HL-60 (cell line): ENCODE measurements around the gene SMYD1.

Experiments
- DNase-seq, 2 experiments: peaks; one replicate each; pipeline ENCODE4 v3.0.0-alpha.2; 2010 to 2020; ENCODE audit warnings: low read depth in 1 of 2, low spot score in 1 of 2
- H3K27ac ChIP-seq: fragments of 250-450 bp; sonication (Bioruptor Pico); replicated peaks from 2 replicates; pipeline ENCODE4 v1.5.1; 2020; ENCODE audit warnings: mild to moderate bottlenecking, moderate library complexity
- H3K27me3 ChIP-seq: fragments of 250-450 bp; sonication (Bioruptor Pico); 2 replicates; pipeline ENCODE4 v1.5.1; 2021; ENCODE audit warnings: mild to moderate bottlenecking, moderate library complexity; ENCODE audit not compliant: insufficient read depth, poor library complexity, severe bottlenecking
- H3K4me3 ChIP-seq: replicated peaks from 2 replicates; pipeline ENCODE4 v1.5.1; 2011; ENCODE audit warnings: mild to moderate bottlenecking, control low read depth, low read length; ENCODE audit not compliant: insufficient read depth
- GABPA ChIP-seq: IDR thresholded peaks from 2 replicates; pipeline ENCODE4 v1.6.1; 2012; ENCODE audit warnings: low read depth
- POLR2AphosphoS5 ChIP-seq: IDR thresholded peaks from 2 replicates; pipeline ENCODE4 v1.6.1; 2012; ENCODE audit warnings: low read depth
- REST ChIP-seq: IDR thresholded peaks from 2 replicates; pipeline ENCODE4 v1.6.1; 2012; ENCODE audit warnings: low read depth; ENCODE audit not compliant: insufficient replicate concordance
- SPI1 ChIP-seq: IDR thresholded peaks from 2 replicates; pipeline ENCODE4 v1.6.1; 2012; ENCODE audit warnings: low read depth, mild to moderate bottlenecking, borderline replicate concordance
- TF ChIP-seq, protein P1 (sequence below): IDR thresholded peaks from one replicate; pipeline ENCODE4 v1.5.1; 2011; ENCODE audit warnings: low read length, control low read depth, inconsistent platforms; ENCODE audit not compliant: insufficient read depth

The SMYD1 gene

DNA sequence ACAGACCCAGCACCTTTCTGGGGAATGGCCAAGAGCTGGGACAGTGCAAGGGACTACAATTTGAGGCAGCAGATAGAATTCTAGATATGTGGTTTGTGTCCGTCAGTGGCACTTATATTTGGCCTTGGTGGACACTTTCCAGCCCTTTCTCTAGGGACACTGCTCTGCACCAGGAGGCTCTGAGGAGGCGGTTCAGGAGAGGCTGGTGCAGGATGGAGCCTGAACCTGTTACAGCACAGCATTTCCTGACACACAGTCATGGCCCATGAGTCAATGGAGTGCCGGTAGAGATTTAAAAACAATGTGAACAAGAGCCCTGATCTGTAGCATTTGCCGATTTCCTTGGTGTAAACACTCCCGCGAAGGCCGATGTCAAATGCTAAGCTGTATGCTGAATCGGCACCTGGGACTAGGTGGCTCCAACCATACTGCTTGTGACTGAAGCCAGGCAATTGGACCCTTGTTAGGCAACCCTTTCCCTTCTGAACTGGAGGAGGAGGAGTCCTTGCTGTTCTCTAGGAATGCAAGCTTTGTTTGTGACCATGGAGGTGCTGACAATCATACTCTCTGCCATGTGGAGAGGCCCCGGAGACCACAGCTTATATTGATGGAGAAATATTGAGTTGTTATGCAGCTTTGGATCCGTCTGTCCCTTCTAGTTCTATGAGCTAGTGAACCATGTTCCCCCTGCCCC is 48.3 kb downstream of the SMYD1 start:
- TF ChIP-seq POLR2AphosphoS5: no peak
- TF ChIP-seq, protein P1, sequence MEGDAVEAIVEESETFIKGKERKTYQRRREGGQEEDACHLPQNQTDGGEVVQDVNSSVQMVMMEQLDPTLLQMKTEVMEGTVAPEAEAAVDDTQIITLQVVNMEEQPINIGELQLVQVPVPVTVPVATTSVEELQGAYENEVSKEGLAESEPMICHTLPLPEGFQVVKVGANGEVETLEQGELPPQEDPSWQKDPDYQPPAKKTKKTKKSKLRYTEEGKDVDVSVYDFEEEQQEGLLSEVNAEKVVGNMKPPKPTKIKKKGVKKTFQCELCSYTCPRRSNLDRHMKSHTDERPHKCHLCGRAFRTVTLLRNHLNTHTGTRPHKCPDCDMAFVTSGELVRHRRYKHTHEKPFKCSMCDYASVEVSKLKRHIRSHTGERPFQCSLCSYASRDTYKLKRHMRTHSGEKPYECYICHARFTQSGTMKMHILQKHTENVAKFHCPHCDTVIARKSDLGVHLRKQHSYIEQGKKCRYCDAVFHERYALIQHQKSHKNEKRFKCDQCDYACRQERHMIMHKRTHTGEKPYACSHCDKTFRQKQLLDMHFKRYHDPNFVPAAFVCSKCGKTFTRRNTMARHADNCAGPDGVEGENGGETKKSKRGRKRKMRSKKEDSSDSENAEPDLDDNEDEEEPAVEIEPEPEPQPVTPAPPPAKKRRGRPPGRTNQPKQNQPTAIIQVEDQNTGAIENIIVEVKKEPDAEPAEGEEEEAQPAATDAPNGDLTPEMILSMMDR: no peak
- TF ChIP-seq SPI1: no peak
- TF ChIP-seq GABPA: no peak
- no peak for TF ChIP-seq REST
- no peak for DNase-seq
- Histone ChIP-seq H3K27me3 (no peaks in the 10 kb centered on the region), H3K27ac (no peak overlapping the region), H3K4me3 (no peak overlapping the region)

GRCh38 chr2:88116669-88117432 is 49.2 kb downstream of the SMYD1 start:
- H3K27ac ChIP-seq: no peak overlapping the region
- TF ChIP-seq GABPA (no peak), SPI1 (no peak), REST (no peak), POLR2AphosphoS5 (no peak)
- TF ChIP-seq, protein P1: no peak
- H3K4me3 ChIP-seq: no peak overlapping the region
- H3K27me3 ChIP-seq: no peaks in the 10 kb centered on the region
- DNase-seq: no peak

- Histone ChIP-seq H3K27ac (no peak overlapping the region), H3K27me3 (no peaks in the 10 kb centered on the region), H3K4me3 (no peak overlapping the region)
- DNase-seq: no peak
- TF ChIP-seq GABPA: no peak
- no peak for TF ChIP-seq REST
- no peak for TF ChIP-seq POLR2AphosphoS5
- TF ChIP-seq, protein P1: no peak
- no peak for TF ChIP-seq SPI1
Observed at GRCh38 chr2:88117973-88118372, 50.3 kb downstream of the SMYD1 start.
